ENCODE measurements around the gene UPF3A. TPM values are rescaled to one million over a fixed set of nuclear protein-coding genes. Genes with fewer than 3 reads are reported as not detected.
A peak's percentile ranks its signal among the peaks of the same experiment; 100 is the strongest.

Gene UPF3A
- total RNA-seq, 1 experiment from 2014 or later, result 28.3 TPM

- in situ Hi-C loops (cut with HindIII; ENCODE audit: low sequenced_read_pairs), result no loop called here
- DNase-seq (ENCODE audit: low spot score), result no peak
Observed at GRCh38 chr13:114296448-114296847, 15.0 kb downstream of the UPF3A start.

DNA sequence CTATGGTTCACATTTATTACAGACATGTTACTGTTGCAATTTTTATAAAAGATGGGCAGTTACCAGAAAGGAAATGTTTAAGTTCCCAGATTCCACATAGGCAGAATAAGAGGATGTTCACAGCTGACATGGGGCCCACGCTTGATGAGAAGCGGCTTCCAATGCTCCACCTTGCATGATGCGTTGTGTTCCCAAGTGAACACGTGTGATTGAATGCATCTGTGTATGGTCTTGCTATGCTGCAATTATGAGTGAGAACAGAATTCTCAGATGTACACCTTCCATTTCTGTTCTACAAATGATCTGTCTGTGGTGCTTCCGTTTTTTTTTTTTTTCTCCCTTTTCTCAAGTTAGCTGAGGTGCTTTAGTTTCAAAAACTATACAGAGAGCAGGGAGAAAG, 15.5 kb downstream of the UPF3A start:
- in situ Hi-C loops (cut with HindIII; ENCODE audit: low sequenced_read_pairs), result no loop called here

DNA sequence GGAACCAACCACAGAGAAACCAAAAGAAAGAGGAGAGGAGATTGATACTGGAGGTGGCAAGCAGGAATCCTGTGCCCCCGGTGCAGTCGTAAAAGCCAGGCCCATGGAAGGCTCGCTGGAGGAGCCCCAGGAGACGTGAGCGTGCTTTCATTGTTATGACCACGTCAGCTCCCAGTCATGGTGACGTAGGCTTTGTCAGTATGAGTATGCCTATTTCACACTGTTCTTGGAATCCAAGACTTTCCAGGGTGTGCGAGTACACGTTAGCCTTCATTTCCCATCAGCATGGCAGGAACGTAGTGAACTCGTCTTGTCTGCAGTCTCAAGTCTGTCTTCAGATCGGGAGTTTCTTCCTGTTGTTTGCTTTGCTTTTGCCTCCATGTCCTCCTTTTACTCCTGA, 17.5 kb downstream of the UPF3A start:
- in situ Hi-C loops (cut with HindIII; ENCODE audit: low sequenced_read_pairs), result no loop called here
- no peak for DNase-seq (ENCODE audit: low spot score)

More for the DNA sequence above, 15.5 kb downstream of the UPF3A start:
- no peak for DNase-seq (ENCODE audit: low spot score)

DNA sequence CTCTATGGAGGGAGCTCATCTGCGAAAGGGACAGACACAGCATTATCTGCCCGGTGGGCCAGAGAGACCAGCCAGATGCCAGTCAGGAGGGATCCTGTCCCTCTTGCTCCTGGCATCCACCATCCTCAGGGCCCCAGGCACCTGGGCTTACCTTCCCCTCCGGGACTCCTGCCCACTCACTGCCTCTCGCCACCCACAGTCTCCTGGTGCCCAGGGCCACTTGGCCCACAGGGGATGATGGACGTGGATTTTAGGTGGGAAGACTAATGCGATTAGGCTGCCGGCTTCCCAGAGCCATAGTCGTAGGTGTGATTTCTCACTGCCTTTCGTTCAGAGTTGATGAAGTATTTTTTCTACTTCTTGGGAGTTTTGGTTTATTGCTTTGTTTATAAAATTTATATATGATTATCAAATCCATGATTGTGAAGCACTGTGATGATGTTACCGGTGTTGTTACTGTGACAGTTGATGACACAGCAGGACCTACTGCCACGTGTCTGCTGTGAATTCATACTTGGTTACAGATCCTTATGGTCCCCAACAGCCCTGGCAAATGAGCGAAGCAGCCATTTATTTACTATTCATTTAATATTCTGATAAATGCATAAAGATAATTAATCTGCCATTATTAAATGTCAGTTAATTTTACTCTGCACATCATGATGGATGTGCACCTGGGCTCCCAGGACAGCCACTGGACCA, 18.4 kb downstream of the UPF3A start:
- DNase-seq (ENCODE audit: low spot score), result peak; percentile 56
- in situ Hi-C loops (cut with HindIII; ENCODE audit: low sequenced_read_pairs), result no loop called here

DNA sequence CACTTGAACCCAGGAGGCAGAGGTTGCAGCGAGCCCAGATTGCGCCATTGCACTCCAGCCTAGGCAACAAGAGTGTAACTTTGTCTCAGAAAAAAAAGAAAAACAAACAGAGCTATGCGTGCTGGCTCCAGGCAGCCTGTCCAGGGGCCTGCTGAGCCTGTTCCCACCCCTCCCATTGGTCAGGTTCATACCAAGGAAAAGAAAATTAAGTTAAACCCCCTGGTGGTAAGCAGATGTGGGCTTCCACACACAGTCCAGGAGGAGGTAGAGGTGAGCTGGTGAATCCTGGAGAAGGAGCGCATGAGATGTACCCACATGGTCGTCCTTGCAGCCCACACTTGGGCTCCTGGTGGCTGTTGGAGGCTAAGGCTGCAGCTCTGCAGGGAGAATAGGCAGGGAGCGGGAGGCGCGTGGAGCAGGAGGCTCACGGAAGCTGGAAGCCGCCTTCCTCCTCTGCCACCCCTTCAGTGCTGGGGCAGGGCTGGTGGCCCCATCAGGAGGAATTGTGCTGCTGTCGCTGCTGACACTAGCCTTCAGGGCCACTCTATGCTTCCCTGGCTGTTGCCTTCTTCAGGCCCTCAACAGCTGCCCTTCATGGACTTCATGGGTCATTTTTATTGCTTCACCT, 22.4 kb downstream of the UPF3A start:
- in situ Hi-C loops (cut with HindIII; ENCODE audit: low sequenced_read_pairs), result no loop called here
- no peak for DNase-seq (ENCODE audit: low spot score)

DNA sequence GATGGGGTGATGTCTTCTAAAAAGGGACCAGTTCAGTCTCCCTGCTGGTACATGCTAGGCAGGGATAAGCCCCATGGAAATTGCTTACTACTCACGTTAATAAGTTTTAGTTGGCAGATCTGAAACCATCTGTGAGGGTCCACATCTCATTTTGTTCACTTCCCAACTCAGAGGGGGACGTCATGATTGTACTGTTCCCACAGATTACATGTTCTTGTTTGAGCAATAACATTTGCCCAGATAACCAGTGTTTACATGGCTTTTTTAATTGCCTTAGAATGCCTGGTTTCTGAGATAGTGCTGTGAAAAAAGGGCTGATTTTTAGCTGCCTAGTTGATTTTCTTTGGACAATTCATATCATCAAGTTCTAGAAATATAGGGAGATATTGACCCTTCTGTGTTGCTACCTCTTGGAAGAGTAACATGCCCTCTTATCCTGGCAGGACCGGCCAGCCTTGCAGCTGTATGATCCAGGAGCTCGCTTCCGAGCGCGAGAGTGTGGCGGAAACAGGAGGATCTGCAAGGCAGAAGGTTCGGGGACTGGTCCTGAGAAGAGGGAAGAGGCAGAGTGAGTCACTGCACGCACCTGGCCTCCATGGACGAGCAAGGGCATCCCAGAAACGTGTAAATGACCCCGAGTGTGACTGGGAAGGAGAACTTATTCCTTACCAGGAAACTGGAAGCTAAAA, 23.1 kb downstream of the UPF3A start:
- in situ Hi-C loops (cut with HindIII; ENCODE audit: low sequenced_read_pairs), result no loop called here

GRCh38 chr13:114309086-114309485, 27.7 kb downstream of the UPF3A start:
- no peak for DNase-seq (ENCODE audit: low spot score)
- in situ Hi-C loops (cut with HindIII; ENCODE audit: low sequenced_read_pairs), result no loop called here

More for the DNA sequence above, 23.1 kb downstream of the UPF3A start:
- DNase-seq (ENCODE audit: low spot score), result no peak

DNA sequence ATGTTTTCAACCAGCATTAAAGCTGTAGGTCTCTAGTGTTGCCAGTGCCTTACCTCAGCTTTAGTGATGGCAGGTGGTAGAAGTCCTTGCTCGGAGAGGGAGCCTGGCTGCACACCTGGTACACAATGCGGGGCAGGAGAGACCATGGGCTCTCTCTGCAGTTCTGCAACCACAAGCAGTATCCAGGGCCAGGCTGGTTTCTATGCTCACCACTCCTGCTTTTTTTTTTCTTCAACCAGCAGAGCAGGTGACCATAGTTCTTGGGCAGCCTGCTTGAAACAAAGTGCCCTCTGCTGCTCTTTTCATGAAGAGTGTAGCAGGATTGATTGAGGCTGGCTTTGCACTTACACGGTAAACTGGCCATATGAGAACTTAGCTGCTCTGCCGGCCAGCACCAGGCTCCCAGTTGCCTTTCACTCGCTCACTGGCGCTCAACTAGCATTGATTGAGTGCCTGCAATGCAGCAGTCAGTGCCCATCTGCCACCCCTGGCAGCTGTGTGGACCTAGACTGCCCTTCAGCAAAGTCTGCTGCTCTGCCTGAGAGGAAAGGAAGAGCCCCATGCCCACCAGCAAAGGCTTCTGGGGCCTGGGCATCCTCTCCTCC, 28.5 kb downstream of the UPF3A start:
- no peak for DNase-seq (ENCODE audit: low spot score)
- in situ Hi-C loops (cut with HindIII; ENCODE audit: low sequenced_read_pairs), result no loop called here

DNA sequence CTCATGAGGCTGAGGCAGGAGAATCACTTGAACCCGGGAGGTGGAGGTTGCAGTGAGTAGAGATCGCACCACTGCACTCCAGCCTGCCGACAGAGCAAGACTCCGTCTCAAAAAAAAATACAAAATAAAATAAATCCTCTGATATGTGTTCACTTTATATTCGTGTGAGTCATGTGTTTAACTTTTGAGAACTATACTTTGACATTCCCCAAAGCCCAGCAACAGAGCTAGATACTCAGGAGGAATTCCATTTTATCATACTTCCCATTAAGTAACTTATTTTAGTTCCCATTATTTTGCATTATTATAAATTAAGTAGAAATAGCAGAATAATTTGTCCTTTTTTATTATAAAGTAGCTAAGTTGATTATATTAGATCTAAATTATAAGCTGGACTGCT, 29.6 kb downstream of the UPF3A start:
- in situ Hi-C loops (cut with HindIII; ENCODE audit: low sequenced_read_pairs), result no loop called here
- DNase-seq (ENCODE audit: low spot score), result no peak

DNA sequence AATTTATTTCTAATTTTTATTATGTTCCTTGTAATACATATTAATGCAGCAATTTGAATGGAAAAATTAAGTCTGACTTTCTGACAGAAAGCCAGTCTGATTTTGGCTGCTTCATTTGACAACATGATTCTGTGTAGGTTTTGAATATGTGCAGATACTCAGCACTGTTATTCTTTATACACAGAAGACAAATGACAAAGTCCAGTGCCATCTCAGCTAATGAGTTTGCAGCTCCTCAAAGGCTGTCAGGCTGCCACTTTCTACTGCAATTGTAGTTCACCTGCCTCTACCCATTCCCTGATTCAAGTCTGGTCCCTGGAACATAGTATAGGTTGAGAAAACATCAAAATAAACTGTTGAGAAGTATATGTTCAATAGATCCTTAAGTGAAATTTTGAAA, 30.0 kb downstream of the UPF3A start:
- no peak for DNase-seq (ENCODE audit: low spot score)
- in situ Hi-C loops (cut with HindIII; ENCODE audit: low sequenced_read_pairs), result no loop called here

DNA sequence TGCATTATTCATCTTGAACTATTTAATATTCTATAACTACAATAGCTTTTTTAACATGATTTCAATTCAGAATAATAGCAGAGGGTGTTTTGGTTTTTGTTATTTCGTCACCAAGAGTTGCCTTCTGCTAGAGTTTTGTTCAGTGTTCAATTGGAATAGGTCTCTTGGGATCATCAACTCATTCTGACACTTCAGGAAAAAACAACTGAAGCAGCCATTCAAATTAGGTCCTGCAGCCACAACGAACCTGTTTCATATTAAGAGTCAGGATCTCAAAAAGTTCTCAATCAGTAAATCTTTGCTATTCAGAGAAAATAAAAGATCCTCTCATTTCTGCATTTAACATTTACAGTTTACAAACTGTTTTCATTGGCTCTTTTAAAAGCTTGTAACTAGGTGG, 30.5 kb downstream of the UPF3A start:
- DNase-seq (ENCODE audit: low spot score), result no peak
- in situ Hi-C loops (cut with HindIII; ENCODE audit: low sequenced_read_pairs), result no loop called here

- DNase-seq (ENCODE audit: low spot score), result no peak
- in situ Hi-C loops (cut with HindIII; ENCODE audit: low sequenced_read_pairs), result no loop called here
Observed at GRCh38 chr13:114313061-114313860, 31.9 kb downstream of the UPF3A start.

- in situ Hi-C loops (cut with HindIII; ENCODE audit: low sequenced_read_pairs), result no loop called here
- peak; percentile 92 for DNase-seq (ENCODE audit: low spot score)
Observed at GRCh38 chr13:114314074-114314912, 32.9 kb downstream of the UPF3A start, which contains the start of gene CHAMP1. Gene CHAMP1 (plus strand): TSS chr13:114314503. CDS start chr13:114323843, 9,340 bp downstream.

GRCh38 chr13:114315074-114315785, 33.8 kb downstream of the UPF3A start:
- no peak for DNase-seq (ENCODE audit: low spot score)
- in situ Hi-C loops (cut with HindIII; ENCODE audit: low sequenced_read_pairs), result no loop called here

DNA sequence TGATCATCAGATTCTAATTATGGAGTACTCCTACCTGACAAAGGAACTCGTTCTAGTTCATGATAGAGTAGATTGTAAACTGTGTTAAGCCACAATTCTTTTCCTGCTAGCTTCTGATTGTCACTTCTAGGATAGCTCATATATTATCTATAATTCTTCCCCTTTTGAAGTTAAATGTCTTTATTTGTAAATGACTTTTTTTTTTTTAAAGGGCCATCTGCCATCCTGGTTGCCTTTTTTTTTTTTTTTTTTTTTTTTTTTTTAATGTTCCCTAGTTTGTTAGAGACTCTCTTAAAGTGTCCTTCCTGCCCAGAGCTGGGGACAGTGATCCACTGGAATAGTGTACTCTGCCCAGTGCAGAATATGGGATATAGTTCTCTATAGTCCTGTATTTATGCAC, 37.2 kb downstream of the UPF3A start:
- in situ Hi-C loops (cut with HindIII; ENCODE audit: low sequenced_read_pairs), result no loop called here
- DNase-seq (ENCODE audit: low spot score), result no peak

GRCh38 chr13:114319441-114319913, 38.1 kb downstream of the UPF3A start:
- no peak for DNase-seq (ENCODE audit: low spot score)
- in situ Hi-C loops (cut with HindIII; ENCODE audit: low sequenced_read_pairs), result no loop called here

- in situ Hi-C loops (cut with HindIII; ENCODE audit: low sequenced_read_pairs), result no loop called here
Observed at GRCh38 chr13:114320065-114320464, 38.7 kb downstream of the UPF3A start.

GRCh38 chr13:114321256-114321655, 39.9 kb downstream of the UPF3A start:
- in situ Hi-C loops (cut with HindIII; ENCODE audit: low sequenced_read_pairs), result no loop called here
- no peak for DNase-seq (ENCODE audit: low spot score)

More at GRCh38 chr13:114320065-114320464, 38.7 kb downstream of the UPF3A start:
- no peak for DNase-seq (ENCODE audit: low spot score)
